NCI-H1694 treated with DMSO at 0.1 percent for 48 hours (cell line): Measurements from ENCODE around the gene SENP3.

Source experiments
- DNase-seq: peaks from one replicate; lab custom pipeline; 2025; lab: John Stamatoyannopoulos, UW

Gene SENP3

GRCh38 chr17:7556627-7557026 lies 5.1 kb upstream of the SENP3 start:
- DNase-seq, result no peak

- DNase-seq, result no peak
Observed at GRCh38 chr17:7557147-7557764, 4.5 kb upstream of the SENP3 start.

DNA sequence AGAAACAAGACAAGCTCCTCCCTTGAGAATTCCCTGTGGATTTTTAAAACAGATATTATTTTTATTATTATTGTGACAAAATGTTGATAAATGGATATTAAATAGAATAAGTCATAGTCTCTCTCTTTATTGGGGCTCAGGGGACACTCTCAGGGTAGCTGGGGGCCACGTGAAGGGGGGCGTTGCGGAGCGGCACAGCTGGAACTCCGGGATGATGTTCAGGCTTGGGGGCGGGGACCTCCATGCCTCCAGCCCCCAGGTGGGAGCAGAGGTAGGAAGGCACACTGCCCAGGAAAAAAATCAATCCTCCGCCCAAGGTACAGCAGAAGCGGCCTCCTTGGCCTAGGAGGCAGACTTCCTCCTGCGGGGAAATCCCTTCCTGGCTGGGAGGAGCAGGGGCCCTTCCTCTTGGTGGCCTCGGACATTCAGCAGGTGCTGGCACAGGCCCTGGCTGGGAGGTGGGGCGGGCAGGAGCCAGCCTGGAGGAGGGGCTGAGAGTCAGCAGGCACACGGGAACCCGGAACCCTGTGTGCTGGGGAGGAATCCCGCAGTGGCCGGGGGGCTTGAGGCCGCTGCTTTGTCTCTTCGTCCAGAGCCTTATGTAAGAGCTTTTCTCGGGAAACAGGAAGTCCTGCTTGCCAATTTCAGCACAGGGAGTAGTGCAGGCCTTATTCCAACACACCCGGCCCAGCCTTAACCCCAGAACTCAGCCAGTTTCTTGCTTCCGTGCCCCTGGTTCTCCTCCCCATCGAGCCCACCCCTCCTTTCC lies 3.8 kb upstream of the SENP3 start:
- DNase-seq, result no peak

DNA sequence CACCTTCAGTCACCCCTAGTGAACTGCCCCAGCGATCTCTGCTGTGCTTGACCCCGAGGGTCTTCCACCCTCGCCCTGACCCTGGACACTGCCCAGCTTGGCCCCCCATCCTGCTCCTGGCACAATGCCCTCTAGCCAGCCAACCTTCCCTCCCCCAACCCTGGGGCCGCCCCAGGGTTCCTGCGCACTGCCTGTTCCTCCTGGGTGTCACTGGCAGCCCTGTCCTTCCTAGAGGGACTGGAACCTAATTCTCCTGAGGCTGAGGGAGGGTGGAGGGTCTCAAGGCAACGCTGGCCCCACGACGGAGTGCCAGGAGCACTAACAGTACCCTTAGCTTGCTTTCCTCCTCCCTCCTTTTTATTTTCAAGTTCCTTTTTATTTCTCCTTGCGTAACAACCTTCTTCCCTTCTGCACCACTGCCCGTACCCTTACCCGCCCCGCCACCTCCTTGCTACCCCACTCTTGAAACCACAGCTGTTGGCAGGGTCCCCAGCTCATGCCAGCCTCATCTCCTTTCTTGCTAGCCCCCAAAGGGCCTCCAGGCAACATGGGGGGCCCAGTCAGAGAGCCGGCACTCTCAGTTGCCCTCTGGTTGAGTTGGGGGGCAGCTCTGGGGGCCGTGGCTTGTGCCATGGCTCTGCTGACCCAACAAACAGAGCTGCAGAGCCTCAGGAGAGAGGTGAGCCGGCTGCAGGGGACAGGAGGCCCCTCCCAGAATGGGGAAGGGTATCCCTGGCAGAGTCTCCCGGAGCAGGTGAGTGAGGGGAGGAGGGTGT lies 3.0 kb upstream of the SENP3 start, which contains the start of gene TNFSF13:
TSS of gene TNFSF13 (plus strand) at position 207 of the 776 bp plus-strand sequence. CDS start at position 497, 290 bp downstream.
- DNase-seq, result no peak

- no peak for DNase-seq
Observed at GRCh38 chr17:7559320-7560171, 2.2 kb upstream of the SENP3 start.

GRCh38 chr17:7560172-7561027 lies 1.3 kb upstream of the SENP3 start:
- no peak for DNase-seq

GRCh38 chr17:7561028-7561575 lies 617 bp upstream of the SENP3 start:
- DNase-seq, result peak; percentile 81

DNA sequence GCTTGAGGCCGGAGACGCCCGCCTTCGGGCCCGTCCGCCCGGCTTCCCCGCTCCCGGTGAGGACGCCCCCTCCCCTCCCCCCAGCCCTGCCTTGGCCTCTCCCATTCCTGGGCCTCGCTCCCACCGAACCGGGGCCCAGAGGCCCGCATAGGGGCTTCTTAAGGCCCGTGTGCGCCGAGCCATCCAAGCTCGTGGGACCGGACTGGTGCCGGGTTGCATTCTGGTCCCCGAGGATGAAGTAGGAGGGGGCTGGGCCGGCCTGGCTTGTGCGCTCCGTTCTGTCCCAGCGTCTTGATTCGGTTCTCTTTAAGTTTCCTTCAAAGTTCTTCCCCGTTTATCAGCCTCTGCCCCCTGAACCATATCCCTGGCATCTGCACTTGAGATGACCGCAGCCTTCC lies 488 bp downstream of the SENP3 start:
- DNase-seq, result no peak

DNA sequence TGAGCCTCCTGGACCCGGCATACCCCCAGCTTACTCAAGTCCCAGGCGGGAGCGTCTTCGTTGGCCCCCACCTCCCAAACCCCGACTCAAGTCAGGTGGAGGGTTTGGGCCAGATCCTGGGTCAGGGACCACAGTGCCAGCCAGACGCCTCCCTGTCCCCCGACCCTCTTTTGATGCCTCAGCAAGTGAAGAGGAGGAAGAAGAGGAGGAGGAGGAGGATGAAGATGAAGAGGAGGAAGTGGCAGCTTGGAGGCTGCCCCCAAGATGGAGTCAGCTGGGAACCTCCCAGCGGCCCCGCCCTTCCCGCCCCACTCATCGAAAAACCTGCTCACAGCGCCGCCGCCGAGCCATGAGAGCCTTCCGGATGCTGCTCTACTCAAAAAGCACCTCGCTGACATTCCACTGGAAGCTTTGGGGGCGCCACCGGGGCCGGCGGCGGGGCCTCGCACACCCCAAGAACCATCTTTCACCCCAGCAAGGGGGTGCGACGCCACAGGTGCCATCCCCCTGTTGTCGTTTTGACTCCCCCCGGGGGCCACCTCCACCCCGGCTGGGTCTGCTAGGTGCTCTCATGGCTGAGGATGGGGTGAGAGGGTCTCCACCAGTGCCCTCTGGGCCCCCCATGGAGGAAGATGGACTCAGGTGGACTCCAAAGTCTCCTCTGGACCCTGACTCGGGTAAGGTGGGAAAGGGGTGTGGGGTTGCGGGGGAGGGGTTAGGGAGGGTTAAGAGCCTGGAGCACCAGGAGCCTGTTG lies 1.6 kb downstream of the SENP3 start:
- no peak for DNase-seq

DNA sequence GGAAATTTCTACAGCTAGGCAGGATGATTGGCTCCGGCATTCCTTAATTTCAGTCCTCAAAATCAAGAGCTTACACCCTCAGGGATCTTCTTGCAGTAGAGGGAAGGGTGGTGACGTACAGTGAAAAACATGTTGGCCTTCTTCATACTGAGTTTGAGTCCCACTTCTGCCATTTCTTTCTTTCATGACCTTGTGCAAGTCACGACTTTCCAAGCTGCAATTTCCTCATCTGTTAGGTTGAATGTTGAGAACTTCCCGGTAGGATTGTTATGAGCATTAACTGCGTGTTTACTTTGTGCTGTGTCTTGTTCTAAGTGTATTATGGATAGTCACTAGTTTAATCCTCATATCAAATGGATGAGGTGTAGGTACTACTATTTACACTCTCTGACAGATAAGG lies 7.9 kb downstream of the SENP3 start:
- no peak for DNase-seq

- DNase-seq, result no peak
Observed at GRCh38 chr17:7570351-7570750, 8.6 kb downstream of the SENP3 start.

DNA sequence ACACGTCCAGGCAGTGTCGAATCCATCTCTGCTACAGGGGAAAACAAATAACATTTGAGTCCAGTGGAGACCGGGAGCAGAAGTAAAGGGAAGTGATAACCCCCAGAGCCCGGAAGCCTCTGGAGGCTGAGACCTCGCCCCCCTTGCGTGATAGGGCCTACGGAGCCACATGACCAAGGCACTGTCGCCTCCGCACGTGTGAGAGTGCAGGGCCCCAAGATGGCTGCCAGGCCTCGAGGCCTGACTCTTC lies 10.5 kb downstream of the SENP3 start:
- no peak for DNase-seq

- peak; percentile 98 for DNase-seq
Observed at GRCh38 chr17:7572588-7573323, 11.0 kb downstream of the SENP3 start.

- DNase-seq, result peak; percentile 74
Observed at GRCh38 chr17:7573324-7574080, 11.8 kb downstream of the SENP3 start.

- DNase-seq, result no peak
Observed at GRCh38 chr17:7574176-7574953, 12.6 kb downstream of the SENP3 start.

DNA sequence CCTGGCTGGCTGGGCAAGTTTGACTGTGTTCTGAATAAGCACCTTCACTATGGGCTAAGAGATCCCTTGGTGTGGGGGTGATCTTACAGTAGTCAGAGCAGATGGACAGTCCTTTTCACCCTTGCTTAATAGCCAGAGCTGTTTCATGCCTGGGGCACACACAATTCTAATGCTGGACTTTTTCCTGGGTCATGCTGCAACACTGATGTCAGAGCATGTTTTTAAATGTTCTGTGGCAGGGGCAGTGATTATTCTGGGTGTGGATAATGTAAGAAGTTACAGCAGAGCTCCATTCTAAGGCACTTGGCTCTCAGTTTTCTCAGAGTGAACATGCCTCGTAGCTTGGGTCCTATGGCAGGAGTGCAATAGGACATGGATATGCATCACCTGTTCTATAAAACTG lies 13.8 kb downstream of the SENP3 start:
- no peak for DNase-seq

DNA sequence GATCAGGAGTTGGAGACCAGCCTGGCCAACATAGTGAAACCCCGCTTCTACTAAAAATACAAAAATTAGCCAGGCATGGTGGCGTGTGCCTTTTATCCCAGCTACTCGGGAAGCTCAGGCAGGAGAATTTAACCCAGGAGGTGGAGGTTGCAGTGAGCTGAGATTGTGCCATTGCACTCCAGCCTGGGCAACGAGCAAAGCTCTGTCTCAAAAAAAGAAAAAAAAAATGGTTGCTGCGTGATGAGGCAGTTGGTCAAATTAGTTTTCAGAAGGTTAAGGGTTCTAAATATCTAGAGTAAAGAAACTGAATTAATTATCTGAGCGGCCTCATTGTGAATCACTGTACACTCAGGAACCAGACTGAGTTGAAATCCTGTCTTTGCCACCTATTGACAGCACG lies 14.2 kb downstream of the SENP3 start:
- no peak for DNase-seq

DNA sequence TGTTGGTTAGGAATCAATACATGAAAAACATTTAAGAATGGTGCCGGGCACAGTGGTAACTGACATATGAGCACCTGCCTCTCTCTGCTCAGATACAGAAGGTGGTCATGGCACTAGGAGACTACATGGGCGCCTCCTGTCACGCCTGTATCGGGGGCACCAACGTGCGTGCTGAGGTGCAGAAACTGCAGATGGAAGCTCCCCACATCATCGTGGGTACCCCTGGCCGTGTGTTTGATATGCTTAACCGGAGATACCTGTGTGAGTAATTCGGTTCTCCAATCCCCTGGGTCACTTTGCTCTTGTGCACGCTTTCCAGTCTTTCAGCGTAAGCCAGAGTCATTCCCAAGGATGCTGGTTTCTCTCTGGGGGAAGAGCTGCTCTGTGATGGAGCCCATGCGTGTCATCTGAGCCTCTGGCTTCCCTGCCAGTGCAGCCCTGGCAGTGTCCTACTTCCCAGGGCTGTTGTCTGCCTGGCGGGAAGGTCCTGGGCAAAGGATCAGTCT lies 14.8 kb downstream of the SENP3 start:
- no peak for DNase-seq
